Putamen (tissue), 1 donor: Measurements from ENCODE around the gene RIMKLB.
"Not testable (repeated sequence)": the region's sequence is repeated elsewhere in the genome, so short reads cannot be mapped to it uniquely, and the experiment has no call there.

Experiments
- DNase-seq: peaks from one replicate; pipeline ENCODE4 v3.0.0-alpha.2; 2016; ENCODE audit warnings: low spot score

The RIMKLB gene

GRCh38 chr12:8692573-8692972, 5.2 kb upstream of the RIMKLB start:
- peak; percentile 80 for DNase-seq

GRCh38 chr12:8695116-8695515, 2.7 kb upstream of the RIMKLB start:
- no peak for DNase-seq

GRCh38 chr12:8696442-8697090, 1.2 kb upstream of the RIMKLB start:
- no peak for DNase-seq

GRCh38 chr12:8697120-8697475, 693 bp upstream of the RIMKLB start:
- peak; percentile 30 for DNase-seq

GRCh38 chr12:8698132-8698851, 501 bp downstream of the RIMKLB start:
- DNase-seq: no peak

GRCh38 chr12:8698879-8699278, 1.1 kb downstream of the RIMKLB start:
- DNase-seq: no peak

- DNase-seq: no peak
Measured at GRCh38 chr12:8699714-8700113, 1.9 kb downstream of the RIMKLB start.

GRCh38 chr12:8701046-8701660, 3.4 kb downstream of the RIMKLB start:
- DNase-seq: no peak

- no peak for DNase-seq
Measured at GRCh38 chr12:8702159-8702558, 4.4 kb downstream of the RIMKLB start.

GRCh38 chr12:8709124-8709830, 11.5 kb downstream of the RIMKLB start:
- no peak for DNase-seq

- no peak for DNase-seq
Measured at GRCh38 chr12:8712572-8712971, 14.8 kb downstream of the RIMKLB start.

- DNase-seq: no peak
Measured at GRCh38 chr12:8722286-8722800, 24.6 kb downstream of the RIMKLB start.

GRCh38 chr12:8734873-8735381, 37.1 kb downstream of the RIMKLB start:
- DNase-seq: no peak

- no peak for DNase-seq
Measured at GRCh38 chr12:8742501-8742900, 44.7 kb downstream of the RIMKLB start.

- DNase-seq: not testable (repeated sequence)
Measured at GRCh38 chr12:8743121-8743520, 45.3 kb downstream of the RIMKLB start.

GRCh38 chr12:8745631-8746030, 47.8 kb downstream of the RIMKLB start:
- not testable (repeated sequence) for DNase-seq

GRCh38 chr12:8746046-8746445, 48.3 kb downstream of the RIMKLB start:
- no peak for DNase-seq

- DNase-seq: not testable (repeated sequence)
Measured at GRCh38 chr12:8760076-8760475, 62.3 kb downstream of the RIMKLB start.

- DNase-seq: not testable (repeated sequence)
Measured at GRCh38 chr12:8762701-8763100, 64.9 kb downstream of the RIMKLB start.

GRCh38 chr12:8766121-8766520, 68.3 kb downstream of the RIMKLB start:
- not testable (repeated sequence) for DNase-seq

GRCh38 chr12:8770499-8770898, 72.7 kb downstream of the RIMKLB start:
- no peak for DNase-seq

- no peak for DNase-seq
Measured at GRCh38 chr12:8771072-8771471, 73.3 kb downstream of the RIMKLB start.
